GM21526 (cell line): ENCODE results near the gene AKAP9.
A peak's percentile ranks its signal among the peaks of the same experiment; 100 is the strongest.
"Not testable (repeated sequence)": the region's sequence is repeated elsewhere in the genome, so short reads cannot be mapped to it uniquely, and the experiment has no call there.

Experiments
- ATAC-seq: cut with Tn5 transposase; IDR thresholded peaks from one replicate; pipeline ENCODE4 v1.9.1; 2021; ENCODE audit warnings: moderate library complexity; ENCODE audit not compliant: unreplicated experiment, low FRiP score

AKAP9 gene

GRCh38 chr7:91944970-91945369 lies 4.3 kb downstream of the AKAP9 start:
- not testable (repeated sequence) for ATAC-seq

DNA sequence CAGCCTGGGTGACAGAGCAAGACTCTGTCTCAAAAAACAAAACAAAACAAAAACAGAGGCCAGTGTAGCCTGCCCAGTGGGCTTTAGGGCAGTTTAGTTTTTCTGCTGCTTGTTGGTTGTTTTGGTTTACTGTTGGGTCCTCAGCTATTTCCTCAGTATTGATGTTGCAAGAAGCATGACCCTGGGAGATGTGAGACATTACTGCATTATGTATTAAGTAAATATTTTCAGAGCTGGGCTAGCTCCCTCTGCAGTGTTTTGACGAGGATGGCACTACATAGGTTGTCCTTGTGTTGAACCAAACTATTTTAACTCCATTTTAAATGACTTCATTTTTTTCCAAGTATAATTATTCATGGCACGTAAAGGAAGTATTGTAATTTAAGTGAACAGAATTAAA lies 4.8 kb downstream of the AKAP9 start:
- ATAC-seq = no peak

GRCh38 chr7:91946549-91946948 lies 5.9 kb downstream of the AKAP9 start:
- no peak for ATAC-seq

GRCh38 chr7:91947948-91948347 lies 7.3 kb downstream of the AKAP9 start:
- ATAC-seq = no peak

GRCh38 chr7:91949221-91950009 lies 8.8 kb downstream of the AKAP9 start:
- ATAC-seq = no peak

DNA sequence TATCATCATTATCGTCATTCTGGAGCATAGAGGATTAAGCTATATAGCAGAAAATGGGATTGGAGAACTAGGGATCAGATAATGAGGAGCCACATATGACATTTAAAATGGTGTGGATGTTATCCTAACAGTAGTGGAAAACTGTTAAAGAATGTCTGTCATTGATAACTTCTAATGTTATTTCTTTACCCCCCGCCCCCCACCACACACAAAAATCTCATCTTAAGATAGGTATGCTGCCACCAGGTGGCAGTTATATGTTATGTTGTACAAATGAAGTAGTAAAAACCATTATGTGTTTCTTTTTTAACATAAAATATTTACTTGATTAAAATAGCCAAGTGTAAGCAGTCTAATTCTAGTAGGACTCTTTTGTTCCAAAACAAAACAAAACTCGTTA lies 13.0 kb downstream of the AKAP9 start:
- no peak for ATAC-seq

GRCh38 chr7:91956464-91956863 lies 15.8 kb downstream of the AKAP9 start:
- ATAC-seq = not testable (repeated sequence)

DNA sequence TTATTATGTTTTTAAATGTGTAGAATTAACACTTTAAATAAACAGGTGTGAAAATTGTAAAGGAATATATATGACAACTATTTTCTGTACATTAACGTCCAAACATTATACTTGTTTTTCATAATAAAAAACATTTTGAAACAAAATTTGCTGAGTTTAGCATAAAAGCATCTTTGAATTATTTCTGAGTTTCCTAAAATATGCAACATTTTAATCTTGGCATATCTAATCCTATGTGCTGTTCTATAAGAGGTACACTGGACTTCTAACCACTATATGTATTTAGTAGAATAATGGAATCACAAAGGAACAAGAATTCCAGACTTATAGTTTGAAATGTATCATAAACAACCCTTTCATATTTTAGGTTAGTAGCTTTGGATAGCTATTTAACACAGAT lies 16.6 kb downstream of the AKAP9 start:
- ATAC-seq = no peak

DNA sequence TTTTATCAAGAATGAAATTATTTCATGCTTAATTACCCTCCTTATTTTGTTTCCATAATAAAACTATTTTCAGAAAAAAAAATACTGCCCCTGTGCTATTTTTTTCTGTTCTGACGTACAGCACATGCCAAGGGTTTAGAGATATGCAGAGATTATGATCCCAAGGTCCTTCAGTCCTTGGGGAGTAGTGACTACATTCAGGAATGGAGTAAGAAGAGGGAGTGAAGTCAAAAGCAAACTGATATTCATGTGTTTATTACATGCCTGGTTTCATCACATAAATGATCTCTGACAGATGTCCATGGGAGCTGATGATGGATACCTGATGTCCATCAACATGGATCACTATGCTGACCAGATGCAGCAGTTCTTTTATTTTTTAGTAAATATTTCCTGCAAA lies 17.2 kb downstream of the AKAP9 start:
- no peak for ATAC-seq

- no peak for ATAC-seq
Measured at GRCh38 chr7:91959023-91959422, 18.4 kb downstream of the AKAP9 start.

GRCh38 chr7:91961816-91962215 lies 21.2 kb downstream of the AKAP9 start:
- no peak for ATAC-seq

GRCh38 chr7:91962419-91962818 lies 21.8 kb downstream of the AKAP9 start:
- no peak for ATAC-seq

GRCh38 chr7:91967513-91967912 lies 26.9 kb downstream of the AKAP9 start:
- ATAC-seq = not testable (repeated sequence)

DNA sequence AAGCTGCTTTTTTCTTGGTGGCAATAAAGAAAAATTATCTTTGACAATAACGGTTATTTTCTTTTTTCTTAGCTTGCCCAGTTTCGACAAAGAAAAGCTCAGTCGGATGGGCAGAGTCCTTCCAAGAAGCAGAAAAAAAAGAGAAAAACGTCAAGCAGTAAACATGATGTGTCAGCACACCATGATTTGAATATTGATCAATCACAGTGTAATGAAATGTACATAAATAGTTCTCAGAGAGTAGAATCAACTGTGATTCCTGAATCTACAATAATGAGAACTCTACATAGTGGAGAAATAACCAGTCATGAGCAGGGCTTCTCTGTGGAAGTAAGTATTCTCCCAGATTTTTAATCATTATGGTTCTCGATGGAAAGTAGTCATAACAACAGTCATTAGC lies 33.0 kb downstream of the AKAP9 start:
- ATAC-seq = no peak

- ATAC-seq = no peak
Measured at GRCh38 chr7:91974066-91974465, 33.4 kb downstream of the AKAP9 start.

GRCh38 chr7:91976743-91977142 lies 36.1 kb downstream of the AKAP9 start:
- ATAC-seq = no peak

GRCh38 chr7:91979590-91979989 lies 38.9 kb downstream of the AKAP9 start:
- ATAC-seq = no peak

DNA sequence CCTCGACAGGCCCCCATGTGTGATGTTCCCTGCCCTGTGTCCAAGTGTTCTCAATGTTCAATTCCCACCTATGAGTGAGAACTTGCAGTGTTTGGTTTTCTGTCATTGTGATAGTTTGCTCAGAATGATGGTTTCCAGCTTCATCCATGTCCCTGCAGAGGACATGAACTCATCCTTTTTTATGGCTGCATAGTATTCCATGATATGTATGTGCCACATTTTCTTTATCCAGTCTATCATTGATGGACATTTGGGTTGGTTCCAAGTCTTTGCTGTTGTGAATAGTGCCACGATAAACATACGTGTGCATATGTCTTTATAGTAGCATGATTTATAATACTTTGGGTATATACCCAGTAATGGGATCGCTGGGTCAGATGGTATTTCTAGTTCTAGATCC lies 41.7 kb downstream of the AKAP9 start:
- ATAC-seq = not testable (repeated sequence)

DNA sequence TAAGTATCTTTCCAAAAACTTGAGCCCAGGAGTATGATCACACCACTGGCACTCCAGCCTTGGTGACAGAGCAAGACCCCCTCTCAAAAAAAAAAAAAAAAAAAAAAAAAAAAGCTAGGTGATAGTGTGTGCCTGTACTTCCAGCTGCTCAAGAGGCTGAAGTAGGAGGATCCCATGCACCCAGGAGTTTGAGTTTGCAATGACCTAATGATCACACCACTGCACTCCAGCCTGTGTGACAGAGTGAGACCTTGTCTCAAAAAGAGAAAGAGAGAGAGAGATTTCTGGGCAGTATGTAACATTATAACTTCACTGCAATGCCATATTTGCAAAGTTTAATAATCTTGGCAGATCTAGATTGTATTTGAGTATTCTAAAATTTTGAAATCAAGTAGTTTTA lies 47.6 kb downstream of the AKAP9 start:
- no peak for ATAC-seq

DNA sequence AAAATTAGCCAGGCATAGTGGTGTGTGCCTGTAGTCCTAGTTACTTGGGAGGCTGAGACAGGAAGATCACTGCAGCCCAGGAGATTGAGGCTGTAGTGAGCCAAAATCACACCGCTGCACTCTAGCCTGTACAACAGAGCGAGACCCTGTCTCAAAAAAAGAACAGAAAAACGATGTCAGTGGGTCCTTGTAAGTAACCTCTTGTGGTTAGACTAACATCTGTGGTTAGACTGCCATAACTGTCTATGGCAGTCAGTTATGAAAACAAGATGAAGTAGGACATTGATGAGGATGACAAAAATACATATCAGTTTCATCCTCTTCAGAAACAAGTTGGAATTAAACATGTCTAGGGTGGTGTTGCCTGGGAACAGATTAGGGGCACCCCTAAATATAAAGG lies 53.3 kb downstream of the AKAP9 start:
- ATAC-seq = no peak

- peak; percentile 96 for ATAC-seq
Measured at GRCh38 chr7:91995391-91996105, 54.9 kb downstream of the AKAP9 start.
